SK-N-SH (cell line): ENCODE data around the gene ZNF490. TPM values are rescaled to one million over a fixed set of nuclear protein-coding genes. Genes with fewer than 3 reads are reported as not detected.

Source experiments
- CTCF ChIA-PET: fragments of 300-600, 350-600 bp; formaldehyde crosslinking; extraction: SDS; loops from one replicate; lab custom pipeline; 2021; lab: Yijun Ruan, JAX
- POLR2A ChIA-PET: fragments of 350-600 bp; sonication (Branson Sonifier 250); formaldehyde crosslinking; extraction: SDS; loops from one replicate; lab custom pipeline; 2020; ENCODE audit warnings: antibody characterized with exemption, inconsistent platforms; lab: Yijun Ruan, JAX
- DNase-seq: peaks from one replicate; pipeline ENCODE4 v3.0.0; 2012
- H2AFZ ChIP-seq: fragments of 200-600 bp; sonication (generic); 2 replicates; pipeline ENCODE4 v1.8.1; 2016; ENCODE audit warnings: antibody characterized with exemption, mild to moderate bottlenecking, low read depth
- H3F3A ChIP-seq: fragments of 200-600 bp; sonication (generic); replicated peaks from 2 replicates; pipeline ENCODE3; 2016; ENCODE audit warnings: antibody characterized with exemption, mild to moderate bottlenecking; ENCODE audit not compliant: insufficient read depth
- H3K27ac ChIP-seq, 2 experiments: fragments of 200-500 bp in 1 of 2; fragments of 200-600 bp in 1 of 2; sonication (Bioruptor generic) in 1 of 2; sonication (generic), shearing (Covaris generic) in 1 of 2; 2 replicates each; pipeline versions ENCODE4 v1.5.1 to v1.6.1; 2014 to 2016; ENCODE audit warnings: low read depth in 2 of 2, inconsistent platforms in 1 of 2, low read length in 1 of 2, mild to moderate bottlenecking in 1 of 2, mixed read lengths in 1 of 2
- H3K27me3 ChIP-seq: fragments of 200-600 bp; sonication (generic), shearing (Covaris generic); 2 replicates; pipeline ENCODE4 v1.6.1; 2016; ENCODE audit warnings: mixed run types; ENCODE audit not compliant: insufficient read depth
- H3K36me3 ChIP-seq, 2 experiments: fragments of 200-500 bp in 1 of 2; fragments of 200-600 bp in 1 of 2; sonication (Bioruptor generic) in 1 of 2; sonication (generic) in 1 of 2; replicated peaks in 1 of 2; 2 replicates each; pipeline versions ENCODE3 to v1.5.1; 2014 to 2016; ENCODE audit warnings: low read length in 1 of 2, mild to moderate bottlenecking in 1 of 2; ENCODE audit not compliant: insufficient read depth in 2 of 2, control insufficient read depth in 1 of 2
- H3K4me1 ChIP-seq, 2 experiments: fragments of 200-500 bp in 1 of 2; fragments of 200-600 bp in 1 of 2; sonication (Bioruptor generic) in 1 of 2; sonication (generic), shearing (Covaris generic) in 1 of 2; 2 replicates each; pipeline versions ENCODE4 v1.5.1 to v1.6.1; 2014 to 2016; ENCODE audit warnings: low read depth in 1 of 2, low read length in 1 of 2, mixed run types in 1 of 2; ENCODE audit not compliant: insufficient read depth in 2 of 2, control insufficient read depth in 1 of 2
- H3K4me2 ChIP-seq: fragments of 200-600 bp; sonication (generic), shearing (Covaris generic); 2 replicates; pipeline ENCODE4 v1.6.1; 2017; ENCODE audit warnings: mixed run types
- H3K4me3 ChIP-seq, 2 experiments: fragments of 200-500 bp in 1 of 2; fragments of 200-600 bp in 1 of 2; sonication (Bioruptor generic) in 1 of 2; sonication (generic), shearing (Covaris generic) in 1 of 2; 2 replicates each; pipeline versions ENCODE4 v1.5.1 to v1.8.1; 2014 to 2016; ENCODE audit warnings: low read depth in 2 of 2, inconsistent platforms in 1 of 2, low read length in 1 of 2, mild to moderate bottlenecking in 1 of 2, mixed read lengths in 1 of 2, moderate library complexity in 1 of 2
- H3K79me2 ChIP-seq: fragments of 200-600 bp; sonication (generic); 2 replicates; pipeline ENCODE4 v1.8.1; 2017; ENCODE audit warnings: mild to moderate bottlenecking; ENCODE audit not compliant: insufficient read depth
- H3K9ac ChIP-seq: fragments of 200-600 bp; sonication (generic); 2 replicates; pipeline ENCODE4 v1.6.1; 2017; ENCODE audit warnings: mixed run types
- H3K9me2 ChIP-seq: fragments of 200-600 bp; sonication (generic); 2 replicates; pipeline ENCODE4 v1.6.1; 2017; ENCODE audit warnings: mixed run types
- H3K9me3 ChIP-seq: fragments of 200-600 bp; sonication (generic); 2 replicates; pipeline ENCODE4 v1.6.1; 2017; ENCODE audit warnings: mixed run types, mild to moderate bottlenecking, moderate library complexity
- H4K20me1 ChIP-seq: fragments of 200-600 bp; sonication (generic); 2 replicates; pipeline ENCODE4 v1.6.1; 2017; ENCODE audit warnings: mild to moderate bottlenecking, mixed run types; ENCODE audit not compliant: insufficient read depth
- CHD2 ChIP-seq: fragments of 150-350 bp; IDR thresholded peaks from 2 replicates; pipeline ENCODE4 v1.6.1; 2018; ENCODE audit warnings: low read length; ENCODE audit not compliant: partially characterized antibody
- ELF1 ChIP-seq: IDR thresholded peaks from 2 replicates; pipeline ENCODE4 v1.4.0; 2012
- EP300 ChIP-seq, 2 experiments: IDR thresholded peaks; 2 replicates each; pipeline versions ENCODE4 v1.4.0 to v1.6.1; 2012; ENCODE audit warnings: borderline replicate concordance in 1 of 2, low read depth in 1 of 2, low read length in 1 of 2
- FOXM1 ChIP-seq: IDR thresholded peaks from 2 replicates; pipeline ENCODE4 v1.4.0; 2012; ENCODE audit warnings: low read depth, mild to moderate bottlenecking
- GABPA ChIP-seq: IDR thresholded peaks from 2 replicates; pipeline ENCODE4 v1.4.0; 2012; ENCODE audit warnings: low read depth, mild to moderate bottlenecking
- GATA2 ChIP-seq: sonication (generic); formaldehyde crosslinking; IDR thresholded peaks from 2 replicates; pipeline ENCODE4 v1.5.0; 2020; ENCODE audit warnings: mild to moderate bottlenecking, missing genetic modification reagents
- JUND ChIP-seq: IDR thresholded peaks from 2 replicates; pipeline ENCODE4 v1.4.0; 2012
- MXI1 ChIP-seq: IDR thresholded peaks from 2 replicates; pipeline ENCODE4 v1.6.1; 2012; ENCODE audit warnings: mild to moderate bottlenecking, low read depth, low read length, improper control_type of control experiment
- NFIC ChIP-seq: IDR thresholded peaks from 2 replicates; pipeline ENCODE4 v1.4.0; 2012; ENCODE audit warnings: borderline replicate concordance
- NRF1 ChIP-seq: IDR thresholded peaks from 2 replicates; pipeline ENCODE4 v1.6.1; 2012; ENCODE audit warnings: low read depth, mild to moderate bottlenecking, low read length
- POLR2AphosphoS5 ChIP-seq: IDR thresholded peaks from 2 replicates; pipeline ENCODE4 v1.6.1; 2012; ENCODE audit warnings: low read depth, low read length
- RCOR1 ChIP-seq: fragments of 150-350 bp; IDR thresholded peaks from 2 replicates; pipeline ENCODE4 v1.6.1; 2017; ENCODE audit warnings: antibody characterized with exemption, low read length
- RFX5 ChIP-seq: IDR thresholded peaks from 2 replicates; pipeline ENCODE4 v1.6.1; 2012; ENCODE audit warnings: mild to moderate bottlenecking, improper control_type of control experiment, low read length
- RXRA ChIP-seq: IDR thresholded peaks from 2 replicates; pipeline ENCODE4 v1.4.0; 2012; ENCODE audit warnings: low read depth, mild to moderate bottlenecking, borderline replicate concordance
- TAF1 ChIP-seq: IDR thresholded peaks from 2 replicates; pipeline ENCODE4 v1.6.1; 2012; ENCODE audit warnings: low read depth, mild to moderate bottlenecking, low read length, moderate library complexity, borderline replicate concordance
- TEAD4 ChIP-seq: IDR thresholded peaks from 2 replicates; pipeline ENCODE4 v1.4.0; 2012; ENCODE audit warnings: mild to moderate bottlenecking, borderline replicate concordance; ENCODE audit not compliant: insufficient read depth
- WGBS: methylation state at CpG from one replicate; pipeline ENCODE4 v1.1.6; 2017; ENCODE audit warnings: low lambda C conversion rate; 5-methylcytosine and 5-hydroxymethylcytosine counted together
- polyA plus RNA-seq, 3 experiments: library from polyadenylated mRNA; depleted of rRNA; stranded (reverse); fragments of >200 nt; gene quantifications; 2 replicates each; pipeline ENCODE4 v1.2.3, GENCODE V29; 2012
- TF ChIP-seq, protein P1 (sequence below): IDR thresholded peaks from 2 replicates; pipeline ENCODE4 v1.6.1; 2012; ENCODE audit warnings: mild to moderate bottlenecking, low read depth, low read length, moderate library complexity
- TF ChIP-seq, protein P2 (sequence below): fragments of 150-350 bp; IDR thresholded peaks from 2 replicates; pipeline ENCODE4 v1.6.1; 2017; ENCODE audit warnings: antibody characterized with exemption, low read length, low read depth, borderline replicate concordance
- TF ChIP-seq, protein P3 (sequence below): IDR thresholded peaks from 2 replicates; pipeline ENCODE4 v1.4.0; 2012; ENCODE audit warnings: low read depth, borderline replicate concordance

The ZNF490 gene
- polyA plus RNA-seq, 1 of the 3 experiments (the other 2 are of a cell fraction) = 1.3 TPM

DNA sequence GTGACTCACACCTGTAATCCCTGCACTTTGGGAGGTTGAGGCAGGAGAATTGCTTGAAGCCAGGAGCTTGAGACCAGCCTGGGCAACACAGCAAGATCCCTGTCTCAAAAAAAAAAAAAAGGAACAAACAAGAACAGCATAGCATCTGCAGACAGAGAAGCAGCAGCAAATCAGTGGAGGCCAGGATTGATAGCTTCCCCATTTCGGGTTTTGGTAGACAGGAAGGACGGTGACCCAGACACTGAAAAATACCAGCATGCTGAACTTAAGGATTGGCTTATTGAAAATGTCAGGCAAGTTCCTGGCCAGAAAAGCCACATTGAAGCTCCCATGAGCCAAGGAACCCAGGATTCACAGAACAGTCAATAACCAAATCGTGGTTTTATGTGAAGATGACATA is 3.0 kb downstream of the ZNF490 start:
- Histone ChIP-seq H3K9ac (no peak overlapping the region), H4K20me1 (no peaks in the 10 kb centered on the region), H3K27me3 (no peaks in the 10 kb centered on the region), H3K4me3 (no peak overlapping the region), H3K4me1 (peaks cover 2 to 6% of the 10 kb centered on the region in 2 experiments; a peak in 3 of 4 replicates), H2AFZ (no peak overlapping the region), H3K36me3 (peaks cover 3 to 37% of the 10 kb centered on the region in 2 experiments), H3F3A (peaks cover 11% of the 10 kb centered on the region), H3K79me2 (peaks cover 34% of the 10 kb centered on the region), H3K9me2 (no peaks in the 10 kb centered on the region), H3K27ac (no peak overlapping the region), H3K4me2 (no peak overlapping the region), H3K9me3 (no peaks in the 10 kb centered on the region)
- ChIA-PET POLR2A (interaction anchor here (0.5 to 0.6 kb wide), 2 partner anchors 40 to 413 kb away, joined by 3 to 4 read pairs; no protein-coding TSS in a partner anchor), CTCF (interaction anchor here (1.4 kb wide), 1 partner anchor 32 kb away, joined by 3 read pairs; no protein-coding TSS in a partner anchor)
- TF ChIP-seq, protein P1, sequence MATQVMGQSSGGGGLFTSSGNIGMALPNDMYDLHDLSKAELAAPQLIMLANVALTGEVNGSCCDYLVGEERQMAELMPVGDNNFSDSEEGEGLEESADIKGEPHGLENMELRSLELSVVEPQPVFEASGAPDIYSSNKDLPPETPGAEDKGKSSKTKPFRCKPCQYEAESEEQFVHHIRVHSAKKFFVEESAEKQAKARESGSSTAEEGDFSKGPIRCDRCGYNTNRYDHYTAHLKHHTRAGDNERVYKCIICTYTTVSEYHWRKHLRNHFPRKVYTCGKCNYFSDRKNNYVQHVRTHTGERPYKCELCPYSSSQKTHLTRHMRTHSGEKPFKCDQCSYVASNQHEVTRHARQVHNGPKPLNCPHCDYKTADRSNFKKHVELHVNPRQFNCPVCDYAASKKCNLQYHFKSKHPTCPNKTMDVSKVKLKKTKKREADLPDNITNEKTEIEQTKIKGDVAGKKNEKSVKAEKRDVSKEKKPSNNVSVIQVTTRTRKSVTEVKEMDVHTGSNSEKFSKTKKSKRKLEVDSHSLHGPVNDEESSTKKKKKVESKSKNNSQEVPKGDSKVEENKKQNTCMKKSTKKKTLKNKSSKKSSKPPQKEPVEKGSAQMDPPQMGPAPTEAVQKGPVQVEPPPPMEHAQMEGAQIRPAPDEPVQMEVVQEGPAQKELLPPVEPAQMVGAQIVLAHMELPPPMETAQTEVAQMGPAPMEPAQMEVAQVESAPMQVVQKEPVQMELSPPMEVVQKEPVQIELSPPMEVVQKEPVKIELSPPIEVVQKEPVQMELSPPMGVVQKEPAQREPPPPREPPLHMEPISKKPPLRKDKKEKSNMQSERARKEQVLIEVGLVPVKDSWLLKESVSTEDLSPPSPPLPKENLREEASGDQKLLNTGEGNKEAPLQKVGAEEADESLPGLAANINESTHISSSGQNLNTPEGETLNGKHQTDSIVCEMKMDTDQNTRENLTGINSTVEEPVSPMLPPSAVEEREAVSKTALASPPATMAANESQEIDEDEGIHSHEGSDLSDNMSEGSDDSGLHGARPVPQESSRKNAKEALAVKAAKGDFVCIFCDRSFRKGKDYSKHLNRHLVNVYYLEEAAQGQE = no peak
- TF ChIP-seq POLR2AphosphoS5 (no peak), MXI1 (no peak), TAF1 (no peak), NRF1 (no peak), FOXM1 (no peak), GATA2 (CRISPR knock-in tag) (no peak), NFIC (no peak), EP300 (IDR thresholded peaks at IDR 0.05; ENCODE audit: borderline replicate concordance in 1 of 2, low read depth in 1 of 2, low read length in 1 of 2) (no peak), GABPA (no peak), RXRA (no peak), ELF1 (no peak), RFX5 (no peak), TEAD4 (no peak), CHD2 (no peak), RCOR1 (no peak), JUND (no peak)
- TF ChIP-seq, protein P2, sequence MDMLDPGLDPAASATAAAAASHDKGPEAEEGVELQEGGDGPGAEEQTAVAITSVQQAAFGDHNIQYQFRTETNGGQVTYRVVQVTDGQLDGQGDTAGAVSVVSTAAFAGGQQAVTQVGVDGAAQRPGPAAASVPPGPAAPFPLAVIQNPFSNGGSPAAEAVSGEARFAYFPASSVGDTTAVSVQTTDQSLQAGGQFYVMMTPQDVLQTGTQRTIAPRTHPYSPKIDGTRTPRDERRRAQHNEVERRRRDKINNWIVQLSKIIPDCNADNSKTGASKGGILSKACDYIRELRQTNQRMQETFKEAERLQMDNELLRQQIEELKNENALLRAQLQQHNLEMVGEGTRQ = no peak
- TF ChIP-seq, protein P3, sequence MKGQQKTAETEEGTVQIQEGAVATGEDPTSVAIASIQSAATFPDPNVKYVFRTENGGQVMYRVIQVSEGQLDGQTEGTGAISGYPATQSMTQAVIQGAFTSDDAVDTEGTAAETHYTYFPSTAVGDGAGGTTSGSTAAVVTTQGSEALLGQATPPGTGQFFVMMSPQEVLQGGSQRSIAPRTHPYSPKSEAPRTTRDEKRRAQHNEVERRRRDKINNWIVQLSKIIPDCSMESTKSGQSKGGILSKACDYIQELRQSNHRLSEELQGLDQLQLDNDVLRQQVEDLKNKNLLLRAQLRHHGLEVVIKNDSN = no peak
- WGBS = 92% methylated on average over 3 of the region's 3 CpGs
- DNase-seq = no peak
